ENCODE results near the gene UGT1A7. TPM values are rescaled to one million over a fixed set of nuclear protein-coding genes. Genes with fewer than 3 reads are reported as not detected.

UGT1A7 gene
- total and polyA plus RNA-seq, 9 of the 15 experiments (the other 6 are each of a cell fraction or from before 2014, with no cell fraction given): not detected

DNA sequence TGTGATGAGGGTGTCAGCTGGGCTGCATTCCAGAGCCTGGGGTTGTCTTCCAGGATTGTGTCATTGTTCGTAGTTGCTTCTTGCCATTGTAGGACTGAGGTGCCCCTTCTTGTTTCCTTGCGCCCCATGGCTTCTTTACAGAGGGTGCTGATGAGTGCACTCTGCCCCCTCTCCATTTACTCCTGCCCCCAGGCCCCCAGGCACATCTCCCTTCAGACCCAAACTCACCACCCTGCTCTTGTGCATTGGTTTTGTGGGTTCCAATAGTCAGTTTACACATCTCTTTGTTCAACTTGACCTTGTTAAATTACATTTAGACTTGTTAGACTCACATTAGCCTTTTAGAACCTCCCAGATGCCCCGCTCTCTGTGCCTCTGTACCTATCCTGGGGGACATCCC, 139.5 kb downstream of the UGT1A7 start (continued):
- TF ChIP-seq CEBPB (tag; IDR thresholded peaks at IDR 0.05): no peak
- no peak for TF ChIP-seq RB1 (IDR thresholded peaks at IDR 0.05; ENCODE audit: low read depth)
- no peak for TF ChIP-seq HSF4 (CRISPR knock-in tag; IDR thresholded peaks at IDR 0.05; ENCODE audit: borderline replicate concordance)
- TF ChIP-seq, protein P1, sequence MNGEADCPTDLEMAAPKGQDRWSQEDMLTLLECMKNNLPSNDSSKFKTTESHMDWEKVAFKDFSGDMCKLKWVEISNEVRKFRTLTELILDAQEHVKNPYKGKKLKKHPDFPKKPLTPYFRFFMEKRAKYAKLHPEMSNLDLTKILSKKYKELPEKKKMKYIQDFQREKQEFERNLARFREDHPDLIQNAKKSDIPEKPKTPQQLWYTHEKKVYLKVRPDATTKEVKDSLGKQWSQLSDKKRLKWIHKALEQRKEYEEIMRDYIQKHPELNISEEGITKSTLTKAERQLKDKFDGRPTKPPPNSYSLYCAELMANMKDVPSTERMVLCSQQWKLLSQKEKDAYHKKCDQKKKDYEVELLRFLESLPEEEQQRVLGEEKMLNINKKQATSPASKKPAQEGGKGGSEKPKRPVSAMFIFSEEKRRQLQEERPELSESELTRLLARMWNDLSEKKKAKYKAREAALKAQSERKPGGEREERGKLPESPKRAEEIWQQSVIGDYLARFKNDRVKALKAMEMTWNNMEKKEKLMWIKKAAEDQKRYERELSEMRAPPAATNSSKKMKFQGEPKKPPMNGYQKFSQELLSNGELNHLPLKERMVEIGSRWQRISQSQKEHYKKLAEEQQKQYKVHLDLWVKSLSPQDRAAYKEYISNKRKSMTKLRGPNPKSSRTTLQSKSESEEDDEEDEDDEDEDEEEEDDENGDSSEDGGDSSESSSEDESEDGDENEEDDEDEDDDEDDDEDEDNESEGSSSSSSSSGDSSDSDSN (IDR thresholded peaks at IDR 0.05; ENCODE audit: borderline replicate concordance in 1 of 2, low read depth in 2 of 2, low read length in 2 of 2): no peak
- no peak for TF ChIP-seq DACH1 (IDR thresholded peaks at IDR 0.05; ENCODE audit: partially characterized antibody)
- no peak for TF ChIP-seq RCOR1 (IDR thresholded peaks at IDR 0.05; ENCODE audit: borderline replicate concordance in 1 of 2, low read depth in 2 of 2, low read length in 2 of 2)

DNA sequence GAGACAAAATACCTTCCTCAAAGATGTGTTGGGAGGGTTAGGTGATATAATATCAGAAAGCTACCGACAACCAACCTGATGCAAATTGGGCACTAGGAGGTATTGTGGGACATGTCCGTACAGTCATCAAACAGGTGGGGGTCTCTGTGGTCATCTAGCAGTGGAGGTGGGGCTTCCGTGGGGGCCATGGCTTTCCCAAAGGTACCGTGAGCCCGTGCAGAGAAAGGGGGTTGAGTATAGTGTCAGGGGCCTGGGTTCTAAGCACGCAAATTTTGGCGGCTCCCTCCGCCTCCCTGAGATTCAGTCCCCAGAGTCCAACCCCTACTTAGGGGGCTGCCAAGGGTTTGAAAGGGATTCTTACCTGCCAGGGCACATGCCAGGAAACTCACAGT, 140.0 kb downstream of the UGT1A7 start:
- H3K27ac ChIP-seq (ENCODE audit: extremely low read depth, low read depth, low read length): no peak overlapping the region
- peaks cover 2 to 59% of the 10 kb centered on the region in 2 experiments; a peak in 3 of 5 replicates for H3K27me3 ChIP-seq (ENCODE audit: control insufficient read depth in 2 of 2, insufficient read depth in 2 of 2, low read length in 2 of 2)
- no peak overlapping the region for H2AFZ ChIP-seq (ENCODE audit: low read depth, low read length)
- no peak overlapping the region for H3K4me2 ChIP-seq (ENCODE audit: insufficient read depth, low read length)
- ATAC-seq (no peak), FAIRE-seq (no peak), DNase-seq (ENCODE audit: extremely low read depth in 1 of 4, low spot score in 3 of 4) (no peak)
- no peaks in the 10 kb centered on the region for H3K79me2 ChIP-seq (ENCODE audit: control insufficient read depth, insufficient read depth, low read length)
- H3K4me1 ChIP-seq (replicated peaks in 1 of 2; ENCODE audit: control insufficient read depth in 2 of 2, insufficient read depth in 2 of 2, low read length in 2 of 2): no peaks in the 10 kb centered on the region; a peak in 1 of 5 replicates
- no TSS peak for BruUV-seq (replicated peaks)
- no peaks in the 10 kb centered on the region for H3K9me3 ChIP-seq (replicated peaks; ENCODE audit: control insufficient read depth, insufficient read depth, low read depth, low read length)
- H3K9me1 ChIP-seq (ENCODE audit: control insufficient read depth, insufficient read depth, low read length): no peaks in the 10 kb centered on the region
- in situ Hi-C loops (cut with MboI) (no loop called here), intact Hi-C loops (cut with micrococcal nuclease) (no loop called here)
- no peak overlapping the region for H3K9ac ChIP-seq (ENCODE audit: insufficient read depth in 1 of 2, low read depth in 2 of 2, low read length in 2 of 2)
- no peak overlapping the region for H3K4me3 ChIP-seq
- WGBS (ENCODE audit: insufficient coverage, low coverage, missing lambda C conversion rate): 3% methylated on average over 8 of the region's 8 CpGs
- H4K20me1 ChIP-seq (replicated peaks; ENCODE audit: control insufficient read depth, insufficient read depth, low read length): no peaks in the 10 kb centered on the region; the same call in 1 of the 2 replicates
- POLR2A ChIA-PET: interaction anchor here (1.5 kb wide), 1 partner anchor 11 kb away, joined by 6 read pairs; no protein-coding TSS in a partner anchor
- H3K36me3 ChIP-seq (ENCODE audit: control insufficient read depth, insufficient read depth, low read length): no peaks in the 10 kb centered on the region
- CTCF ChIA-PET (ENCODE audit: low intra/inter-chr PET ratio): no interaction called here
- TF ChIP-seq ZNF212 (CRISPR knock-in tag; IDR thresholded peaks at IDR 0.05): no peak
- no peak for TF ChIP-seq BRD9 (IDR thresholded peaks at IDR 0.05; ENCODE audit: low read depth, partially characterized antibody)
- TF ChIP-seq ZNF778 (CRISPR knock-in tag; IDR thresholded peaks at IDR 0.05): no peak
- no peak for TF ChIP-seq XRCC4 (IDR thresholded peaks at IDR 0.05; ENCODE audit: extremely low read depth, insufficient read depth, insufficient read length)
- no peak for TF ChIP-seq CHD2 (IDR thresholded peaks at IDR 0.05; ENCODE audit: low read depth, low read length)
- no peak for TF ChIP-seq HCFC1 (IDR thresholded peaks at IDR 0.05; ENCODE audit: low read depth, low read length)
- TF ChIP-seq TAF15 (IDR thresholded peaks at IDR 0.05; ENCODE audit: low read depth, low read length): no peak
- TF ChIP-seq, protein P2, sequence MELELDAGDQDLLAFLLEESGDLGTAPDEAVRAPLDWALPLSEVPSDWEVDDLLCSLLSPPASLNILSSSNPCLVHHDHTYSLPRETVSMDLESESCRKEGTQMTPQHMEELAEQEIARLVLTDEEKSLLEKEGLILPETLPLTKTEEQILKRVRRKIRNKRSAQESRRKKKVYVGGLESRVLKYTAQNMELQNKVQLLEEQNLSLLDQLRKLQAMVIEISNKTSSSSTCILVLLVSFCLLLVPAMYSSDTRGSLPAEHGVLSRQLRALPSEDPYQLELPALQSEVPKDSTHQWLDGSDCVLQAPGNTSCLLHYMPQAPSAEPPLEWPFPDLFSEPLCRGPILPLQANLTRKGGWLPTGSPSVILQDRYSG (tag; conservative IDR thresholded peaks at IDR 0.05; ENCODE audit: low read depth): no peak
- TF ChIP-seq KLF13 (tag; IDR thresholded peaks at IDR 0.05; ENCODE audit: borderline replicate concordance, low read depth): no peak
- no peak for TF ChIP-seq KLF6 (CRISPR knock-in tag; IDR thresholded peaks at IDR 0.05; ENCODE audit: borderline replicate concordance)
- no peak for TF ChIP-seq ZNF253 (CRISPR knock-in tag; conservative IDR thresholded peaks at IDR 0.05)
- TF ChIP-seq, protein P3, sequence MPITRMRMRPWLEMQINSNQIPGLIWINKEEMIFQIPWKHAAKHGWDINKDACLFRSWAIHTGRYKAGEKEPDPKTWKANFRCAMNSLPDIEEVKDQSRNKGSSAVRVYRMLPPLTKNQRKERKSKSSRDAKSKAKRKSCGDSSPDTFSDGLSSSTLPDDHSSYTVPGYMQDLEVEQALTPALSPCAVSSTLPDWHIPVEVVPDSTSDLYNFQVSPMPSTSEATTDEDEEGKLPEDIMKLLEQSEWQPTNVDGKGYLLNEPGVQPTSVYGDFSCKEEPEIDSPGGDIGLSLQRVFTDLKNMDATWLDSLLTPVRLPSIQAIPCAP (CRISPR knock-in tag; IDR thresholded peaks at IDR 0.05; ENCODE audit: borderline replicate concordance): no peak
- TF ChIP-seq ZNF232 (CRISPR knock-in tag; IDR thresholded peaks at IDR 0.05): no peak
